Parathyroid adenoma (tissue), 2 donors: ENCODE results near the gene WDR91.

ENCODE experiments used
- H2AFZ ChIP-seq: fragments of 300-600 bp; sonication (generic); one replicate; pipeline ENCODE4 v1.7.0; 2017; ENCODE audit warnings: antibody characterized with exemption, mild to moderate bottlenecking
- H3K27ac ChIP-seq: fragments of 300-600 bp; sonication (generic); one replicate; pipeline ENCODE4 v1.7.0; 2017
- H3K27me3 ChIP-seq: fragments of 300-600 bp; sonication (generic); one replicate; pipeline ENCODE4 v1.7.0; 2017; ENCODE audit warnings: low read length; ENCODE audit not compliant: control insufficient read depth, insufficient read depth
- H3K36me3 ChIP-seq: fragments of 300-600 bp; sonication (generic); one replicate; pipeline ENCODE4 v1.7.0; 2017; ENCODE audit warnings: low read length; ENCODE audit not compliant: control insufficient read depth, insufficient read depth
- H3K4me1 ChIP-seq: fragments of 300-600 bp; sonication (generic); one replicate; pipeline ENCODE4 v1.7.0; 2017; ENCODE audit warnings: control low read depth
- H3K4me2 ChIP-seq: fragments of 300-600 bp; sonication (generic); one replicate; pipeline ENCODE4 v1.7.0; 2017; ENCODE audit warnings: low read length
- H3K4me3 ChIP-seq: fragments of 300-600 bp; sonication (generic); one replicate; pipeline ENCODE4 v1.7.0; 2017; ENCODE audit warnings: low read depth, low read length
- H3K79me2 ChIP-seq: fragments of 300-600 bp; sonication (generic); one replicate; pipeline ENCODE4 v1.7.0; 2017; ENCODE audit warnings: control low read depth
- H3K9ac ChIP-seq: fragments of 300-600 bp; sonication (generic); one replicate; pipeline ENCODE4 v1.7.0; 2017; ENCODE audit warnings: mild to moderate bottlenecking
- H3K9me3 ChIP-seq: fragments of 300-600 bp; sonication (generic); one replicate; pipeline ENCODE4 v1.7.0; 2017; ENCODE audit warnings: low read length; ENCODE audit not compliant: control insufficient read depth
- CTCF ChIP-seq: fragments of 300-600 bp; sonication (generic); IDR thresholded peaks from one replicate; pipeline ENCODE4 v1.7.0; 2017; ENCODE audit warnings: antibody characterized with exemption, mild to moderate bottlenecking
- donor health status: primary hyperparathyroidism.

Gene WDR91

GRCh38 chr7:135253851-135254771 lies 42.8 kb upstream of the WDR91 start:
- Histone ChIP-seq H3K4me3 (no peak overlapping the region), H3K4me1 (no peaks in the 10 kb centered on the region), H3K36me3 (no peaks in the 10 kb centered on the region), H3K9me3 (no peaks in the 10 kb centered on the region), H3K27me3 (no peaks in the 10 kb centered on the region), H2AFZ (no peak overlapping the region), H3K27ac (no peak overlapping the region), H3K79me2 (no peaks in the 10 kb centered on the region), H3K9ac (no peak overlapping the region), H3K4me2 (no peak overlapping the region)
- no peak for TF ChIP-seq CTCF

- no peak overlapping the region for H2AFZ ChIP-seq
- H3K36me3 ChIP-seq = no peaks in the 10 kb centered on the region
- H3K4me2 ChIP-seq = no peak overlapping the region
- no peaks in the 10 kb centered on the region for H3K9me3 ChIP-seq
- no peaks in the 10 kb centered on the region for H3K79me2 ChIP-seq
- H3K27me3 ChIP-seq = no peaks in the 10 kb centered on the region
- H3K9ac ChIP-seq = no peak overlapping the region
- no peak overlapping the region for H3K4me3 ChIP-seq
- no peak for TF ChIP-seq CTCF
- no peak overlapping the region for H3K27ac ChIP-seq
- no peaks in the 10 kb centered on the region for H3K4me1 ChIP-seq
These were observed 40.4 kb upstream of the WDR91 start for GRCh38 chr7:135251496-135252391.

- no peaks in the 10 kb centered on the region for H3K79me2 ChIP-seq
- no peaks in the 10 kb centered on the region for H3K9me3 ChIP-seq
- H3K27me3 ChIP-seq = no peaks in the 10 kb centered on the region
- no peak overlapping the region for H3K4me3 ChIP-seq
- H3K9ac ChIP-seq = no peak overlapping the region
- H3K4me1 ChIP-seq = no peaks in the 10 kb centered on the region
- H3K4me2 ChIP-seq = no peak overlapping the region
- no peak for TF ChIP-seq CTCF
- H3K36me3 ChIP-seq = no peaks in the 10 kb centered on the region
- no peak overlapping the region for H2AFZ ChIP-seq
- H3K27ac ChIP-seq = no peak overlapping the region
These were observed 37.2 kb upstream of the WDR91 start for GRCh38 chr7:135248546-135248945.

GRCh38 chr7:135247746-135248471 lies 36.6 kb upstream of the WDR91 start:
- no peaks in the 10 kb centered on the region for H3K79me2 ChIP-seq
- no peak overlapping the region for H3K4me2 ChIP-seq
- no peak overlapping the region for H2AFZ ChIP-seq
- no peak overlapping the region for H3K27ac ChIP-seq
- no peaks in the 10 kb centered on the region for H3K36me3 ChIP-seq
- no peak overlapping the region for H3K9ac ChIP-seq
- no peaks in the 10 kb centered on the region for H3K9me3 ChIP-seq
- H3K4me1 ChIP-seq = no peaks in the 10 kb centered on the region
- no peak overlapping the region for H3K4me3 ChIP-seq
- H3K27me3 ChIP-seq = no peaks in the 10 kb centered on the region
- TF ChIP-seq CTCF = no peak
